Heart left ventricle (tissue), 13 donors: ENCODE results near the gene CBX4.

Source experiments
- POLR2A ChIP-seq, 2 donors: fragments of 450-650 bp; IDR thresholded peaks; one replicate each; pipeline ENCODE4 v1.6.1; 2017; ENCODE audit warnings: antibody characterized with exemption in 2 of 2, mild to moderate bottlenecking in 2 of 2, moderate library complexity in 2 of 2
- TF ChIP-seq, protein P1 (sequence below), 12 donors: fragments of 200-600 bp; sonication (generic) in 4 of 12; IDR thresholded peaks; one replicate each; pipeline versions ENCODE4 v1.5.0 to v1.8.0; 2018 to 2022; ENCODE audit warnings: antibody characterized with exemption in 12 of 12, mild to moderate bottlenecking in 5 of 12
- donor health status: ischemic (EF 13 %, LVEDD 7.1; RV severe dilation, severe dysfunction).
- donor health status: DM: no; HTN: yes; CAD: no.
- donor health status: DM: no; HTN: no; CAD: no.
- donor health status: ischemic (EF 25% LVEDD 6.9; RV normal size, moderate dysfunction).
- donor health status: ischemic (EF 25% LVEDD 5.7; RV mildly dilated, moderate dysfunction).
- donor health status: ischemic (EF 35%, LVEDD 5.7; RV mildly dilated, moderate dysfunction).
- donor health status: nonischemic (EF 11% LVEDD 7.7; RV severe dilation, severe dysfunction).
- donor health status: DM: yes; HTN: yes; CAD: no.
- donor health status: PGD.
- donor health status: ischemic (EF 29% LVEDD 5.4; RV normal size, mild dysfunction).
- donor health status: nonischemic (EF 23%, LVEDD 6.1; RV moderate dilation, normal function).

DNA sequence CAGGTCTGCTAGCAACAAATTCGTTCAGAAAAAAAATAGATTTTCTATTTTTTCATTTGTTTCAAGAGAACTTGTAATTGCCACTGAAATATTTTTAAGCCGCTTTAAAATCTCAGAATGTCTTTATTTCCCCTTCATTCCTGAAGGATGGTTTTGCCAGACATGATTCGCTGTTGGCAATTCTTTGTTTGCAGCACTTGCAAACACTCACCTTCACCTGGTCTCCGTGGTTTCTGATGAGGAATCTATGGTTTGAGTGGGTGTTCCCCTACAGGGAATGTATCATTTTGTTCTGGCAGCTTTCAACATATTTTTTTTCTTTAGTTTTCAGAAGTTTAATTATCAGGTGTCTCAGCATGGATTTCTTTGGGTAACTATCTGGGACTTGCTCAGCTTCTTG is 36.3 kb upstream of the CBX4 start:
- TF ChIP-seq POLR2A (IDR thresholded peaks at IDR 0.05) = no peak
- TF ChIP-seq, protein P1, sequence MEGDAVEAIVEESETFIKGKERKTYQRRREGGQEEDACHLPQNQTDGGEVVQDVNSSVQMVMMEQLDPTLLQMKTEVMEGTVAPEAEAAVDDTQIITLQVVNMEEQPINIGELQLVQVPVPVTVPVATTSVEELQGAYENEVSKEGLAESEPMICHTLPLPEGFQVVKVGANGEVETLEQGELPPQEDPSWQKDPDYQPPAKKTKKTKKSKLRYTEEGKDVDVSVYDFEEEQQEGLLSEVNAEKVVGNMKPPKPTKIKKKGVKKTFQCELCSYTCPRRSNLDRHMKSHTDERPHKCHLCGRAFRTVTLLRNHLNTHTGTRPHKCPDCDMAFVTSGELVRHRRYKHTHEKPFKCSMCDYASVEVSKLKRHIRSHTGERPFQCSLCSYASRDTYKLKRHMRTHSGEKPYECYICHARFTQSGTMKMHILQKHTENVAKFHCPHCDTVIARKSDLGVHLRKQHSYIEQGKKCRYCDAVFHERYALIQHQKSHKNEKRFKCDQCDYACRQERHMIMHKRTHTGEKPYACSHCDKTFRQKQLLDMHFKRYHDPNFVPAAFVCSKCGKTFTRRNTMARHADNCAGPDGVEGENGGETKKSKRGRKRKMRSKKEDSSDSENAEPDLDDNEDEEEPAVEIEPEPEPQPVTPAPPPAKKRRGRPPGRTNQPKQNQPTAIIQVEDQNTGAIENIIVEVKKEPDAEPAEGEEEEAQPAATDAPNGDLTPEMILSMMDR (IDR thresholded peaks at IDR 0.05) = no peak
